Endothelial cell (in vitro differentiated cells): Measurements from ENCODE around the gene ANTKMT. TPM values are rescaled to one million over a fixed set of nuclear protein-coding genes. Genes with fewer than 3 reads are reported as not detected.
A peak's percentile ranks its signal among the peaks of the same experiment; 100 is the strongest.

Experiments
- DNase-seq: peaks from one replicate; pipeline ENCODE4 v3.0.0; 2021; ENCODE audit warnings: low spot score
- H3K27ac Mint-ChIP-seq: one replicate; pipeline ENCODE4 v1.8.0; 2021; ENCODE audit warnings: mixed read lengths, inconsistent platforms; ENCODE audit not compliant: unreplicated experiment
- H3K27me3 Mint-ChIP-seq: one replicate; pipeline ENCODE4 v1.8.0; 2021; ENCODE audit warnings: mild to moderate bottlenecking, moderate library complexity, mixed read lengths, inconsistent platforms; ENCODE audit not compliant: unreplicated experiment
- H3K36me3 Mint-ChIP-seq: one replicate; pipeline ENCODE4 v1.8.0; 2021; ENCODE audit warnings: mild to moderate bottlenecking, low read depth, mixed read lengths, inconsistent platforms; ENCODE audit not compliant: unreplicated experiment
- H3K4me1 Mint-ChIP-seq: one replicate; pipeline ENCODE4 v1.8.0; 2021; ENCODE audit warnings: mild to moderate bottlenecking, mixed read lengths, inconsistent platforms; ENCODE audit not compliant: unreplicated experiment
- H3K4me3 Mint-ChIP-seq: one replicate; pipeline ENCODE4 v1.8.0; 2021; ENCODE audit warnings: mild to moderate bottlenecking, mixed read lengths, inconsistent platforms; ENCODE audit not compliant: unreplicated experiment
- H3K9me3 Mint-ChIP-seq: one replicate; pipeline ENCODE4 v1.8.0; 2021; ENCODE audit warnings: mixed read lengths, inconsistent platforms; ENCODE audit not compliant: unreplicated experiment
- CTCF ChIP-seq: fragments of 200-600 bp; sonication (generic); IDR thresholded peaks from one replicate; pipeline ENCODE4 v1.5.0; 2021; ENCODE audit warnings: antibody characterized with exemption; ENCODE audit not compliant: unreplicated experiment
- total RNA-seq: library from RNA; stranded (reverse); fragmentation: NEBNext Ultra II Directional; extraction: Animal tissue kit (Norgen Biotek cat#: 25700); gene quantifications from one replicate; pipeline ENCODE4 v1.2.1, GENCODE V29; 2021; ENCODE audit not compliant: unreplicated experiment

Gene ANTKMT
- total RNA-seq, 1 donor from 2014 or later = 11.1 TPM

- no peaks in the 10 kb centered on the region for H3K9me3 Mint-ChIP-seq
- DNase-seq = peak; percentile 57
Observed at GRCh38 chr16:678858-679813, 41.8 kb upstream of the ANTKMT start.

GRCh38 chr16:679814-680624 lies 40.9 kb upstream of the ANTKMT start, which contains the start of gene STUB1:
TSS of gene STUB1 (plus strand) at chr16:680410. CDS start at chr16:680526, 116 bp downstream.
- H3K36me3 Mint-ChIP-seq = peaks cover 5% of the 10 kb centered on the region
- H3K27me3 Mint-ChIP-seq = peaks cover 17% of the 10 kb centered on the region
- H3K4me1 Mint-ChIP-seq = peaks cover 6% of the 10 kb centered on the region
- TF ChIP-seq CTCF = no peak
- no peaks in the 10 kb centered on the region for H3K9me3 Mint-ChIP-seq
- peak within 1 kb of the TSS; percentile 90 for H3K4me3 Mint-ChIP-seq
- no peak within 1 kb of the TSS for H3K27ac Mint-ChIP-seq
- DNase-seq = peak; percentile 94

More at GRCh38 chr16:678858-679813, 41.8 kb upstream of the ANTKMT start:
- no peak for TF ChIP-seq CTCF
- Mint-ChIP-seq H3K4me3 (peak overlapping the region; percentile 84), H3K27me3 (peaks cover 20% of the 10 kb centered on the region), H3K4me1 (peaks cover 6% of the 10 kb centered on the region), H3K27ac (no peak overlapping the region), H3K36me3 (peaks cover 5% of the 10 kb centered on the region)

GRCh38 chr16:680625-680945 lies 40.4 kb upstream of the ANTKMT start:
- peaks cover 6% of the 10 kb centered on the region for H3K4me1 Mint-ChIP-seq
- H3K36me3 Mint-ChIP-seq = peaks cover 5% of the 10 kb centered on the region
- H3K27ac Mint-ChIP-seq = no peak overlapping the region
- no peak for DNase-seq
- peaks cover 16% of the 10 kb centered on the region for H3K27me3 Mint-ChIP-seq
- TF ChIP-seq CTCF = no peak
- H3K4me3 Mint-ChIP-seq = peak overlapping the region; percentile 85
- no peaks in the 10 kb centered on the region for H3K9me3 Mint-ChIP-seq

- no peaks in the 10 kb centered on the region for H3K9me3 Mint-ChIP-seq
- H3K4me3 Mint-ChIP-seq = peak overlapping the region; percentile 85
- no peak overlapping the region for H3K27ac Mint-ChIP-seq
- DNase-seq = no peak
- TF ChIP-seq CTCF = no peak
- peaks cover 6% of the 10 kb centered on the region for H3K4me1 Mint-ChIP-seq
- peaks cover 5% of the 10 kb centered on the region for H3K36me3 Mint-ChIP-seq
- H3K27me3 Mint-ChIP-seq = peaks cover 18% of the 10 kb centered on the region
Observed at GRCh38 chr16:680967-681745, 39.8 kb upstream of the ANTKMT start.
